Karpas-422 (cell line): ENCODE measurements around the gene OXCT1. TPM values are rescaled to one million over a fixed set of nuclear protein-coding genes. Genes with fewer than 3 reads are reported as not detected.
"Not testable (repeated sequence)": the region's sequence is repeated elsewhere in the genome, so short reads cannot be mapped to it uniquely, and the experiment has no call there.

Source experiments
- DNase-seq: peaks from one replicate; pipeline ENCODE4 v3.0.0-alpha.2; 2015
- H2AFZ ChIP-seq: fragments of 200-600 bp; sonication (generic); 2 replicates; pipeline ENCODE4 v1.6.1; 2014; ENCODE audit warnings: antibody characterized with exemption, low read length, mixed read lengths
- H3K27ac ChIP-seq: fragments of 200-600 bp; sonication (generic); 2 replicates; pipeline ENCODE4 v1.5.1; 2014; ENCODE audit warnings: mild to moderate bottlenecking, low read length, moderate library complexity
- H3K27me3 ChIP-seq: fragments of 200-600 bp; sonication (generic); 2 replicates; pipeline ENCODE4 v1.6.1; 2014; ENCODE audit warnings: low read length, mixed read lengths
- H3K36me3 ChIP-seq: fragments of 200-600 bp; sonication (generic); 2 replicates; pipeline ENCODE4 v1.6.1; 2014; ENCODE audit warnings: low read length, mixed read lengths; ENCODE audit not compliant: insufficient read depth
- H3K4me1 ChIP-seq: fragments of 200-600 bp; sonication (generic); 2 replicates; pipeline ENCODE4 v1.6.1; 2014; ENCODE audit warnings: mild to moderate bottlenecking, low read length, mixed read lengths
- H3K4me2 ChIP-seq: fragments of 200-600 bp; sonication (generic); 2 replicates; pipeline ENCODE4 v1.6.1; 2014; ENCODE audit warnings: low read length, low read depth, mild to moderate bottlenecking; ENCODE audit not compliant: poor library complexity, severe bottlenecking
- H3K4me3 ChIP-seq: fragments of 200-600 bp; sonication (generic); 2 replicates; pipeline ENCODE4 v1.5.1; 2014; ENCODE audit warnings: mild to moderate bottlenecking, antibody characterized with exemption, low read length, mixed read lengths
- H3K79me2 ChIP-seq: fragments of 200-600 bp; sonication (generic); 2 replicates; pipeline ENCODE4 v1.6.1; 2014; ENCODE audit warnings: mild to moderate bottlenecking, low read length, mixed read lengths
- H3K9ac ChIP-seq: fragments of 200-600 bp; sonication (generic); 2 replicates; pipeline ENCODE4 v1.6.0; 2014; ENCODE audit warnings: low read length
- H3K9me2 ChIP-seq: fragments of 200-600 bp; sonication (generic), shearing (Covaris generic); replicated peaks from 2 replicates; pipeline ENCODE4 v1.6.0; 2014; ENCODE audit warnings: mild to moderate bottlenecking, low read length, moderate library complexity; ENCODE audit not compliant: insufficient read depth
- H3K9me3 ChIP-seq: fragments of 300-700, 200-600 bp; sonication (generic); 2 replicates; pipeline ENCODE4 v1.6.1; 2014; ENCODE audit warnings: low read length, mixed read lengths
- H4K20me1 ChIP-seq: fragments of 200-600 bp; sonication (generic); 2 replicates; pipeline ENCODE4 v1.6.1; 2014; ENCODE audit warnings: mild to moderate bottlenecking, antibody characterized with exemption, low read length, low read depth; ENCODE audit not compliant: insufficient read depth
- total RNA-seq: library from RNA; depleted of rRNA; stranded (reverse); fragments of >200 nt; shearing (Covaris generic); gene quantifications from 2 replicates; pipeline ENCODE4 v1.2.3, GENCODE V29; 2014; ENCODE audit warnings: low replicate concordance

OXCT1 gene
- total RNA-seq, 1 experiment from 2014 or later: 62.8 TPM

DNA sequence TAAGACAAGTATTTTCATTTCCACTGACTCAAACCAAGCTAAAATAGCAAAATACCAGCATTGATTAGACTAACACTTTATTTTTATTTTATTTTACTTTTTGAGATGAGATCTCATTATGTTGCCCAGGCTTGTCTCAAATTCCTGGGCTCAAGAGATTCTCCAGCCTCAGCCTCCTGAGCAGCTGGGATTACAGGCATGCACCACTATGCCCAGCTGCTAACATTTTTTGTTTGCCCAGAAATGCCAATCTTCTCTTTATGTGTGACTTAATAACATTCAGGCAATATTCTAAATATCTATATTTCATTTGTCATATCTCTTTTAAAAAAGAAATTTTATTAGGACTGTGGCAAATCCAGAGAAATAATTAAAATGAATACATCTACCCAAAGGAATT lies 55.0 kb downstream of the OXCT1 start:
- H3K4me3 ChIP-seq: no peak overlapping the region
- H3K9me3 ChIP-seq: no peaks in the 10 kb centered on the region
- H3K36me3 ChIP-seq: 0 out of 2 replicates have a peak, but pooled peaks cover 3% of the 10 kb centered on the region
- no peaks in the 10 kb centered on the region for H3K9me2 ChIP-seq
- DNase-seq: no peak
- no peaks in the 10 kb centered on the region for H4K20me1 ChIP-seq
- no peak overlapping the region for H3K4me2 ChIP-seq
- H3K4me1 ChIP-seq: peaks cover 14% of the 10 kb centered on the region
- peaks cover 80% of the 10 kb centered on the region for H3K79me2 ChIP-seq
- H3K9ac ChIP-seq: no peak overlapping the region
- 0 out of 2 replicates have a peak overlapping the region, but pooled peaks have one; percentile 1 for H3K27ac ChIP-seq
- no peak overlapping the region for H2AFZ ChIP-seq
- no peaks in the 10 kb centered on the region for H3K27me3 ChIP-seq

GRCh38 chr5:41814306-41814705 lies 55.9 kb downstream of the OXCT1 start:
- H4K20me1 ChIP-seq, H3K9ac ChIP-seq, H2AFZ ChIP-seq, DNase-seq, H3K27ac ChIP-seq, H3K4me2 ChIP-seq, H3K4me3 ChIP-seq, H3K36me3 ChIP-seq, H3K9me2 ChIP-seq, H3K9me3 ChIP-seq, H3K27me3 ChIP-seq: not testable (repeated sequence)
- Histone ChIP-seq H3K4me1 (peaks cover 14% of the 10 kb centered on the region), H3K79me2 (peaks cover 89% of the 10 kb centered on the region)

- Histone ChIP-seq H3K4me2 (no peak overlapping the region), H4K20me1 (no peaks in the 10 kb centered on the region), H3K9ac (no peak overlapping the region), H3K27me3 (no peaks in the 10 kb centered on the region), H3K79me2 (peaks cover 86% of the 10 kb centered on the region), H3K9me2 (no peaks in the 10 kb centered on the region), H3K4me3 (no peak overlapping the region), H3K4me1 (peaks cover 12% of the 10 kb centered on the region), H3K36me3 (peaks cover 17% of the 10 kb centered on the region; the same call in 1 of the 2 replicates), H2AFZ (no peak overlapping the region), H3K27ac (no peak overlapping the region), H3K9me3 (no peaks in the 10 kb centered on the region)
- no peak for DNase-seq
These were observed 58.1 kb downstream of the OXCT1 start for GRCh38 chr5:41812156-41812555.

DNA sequence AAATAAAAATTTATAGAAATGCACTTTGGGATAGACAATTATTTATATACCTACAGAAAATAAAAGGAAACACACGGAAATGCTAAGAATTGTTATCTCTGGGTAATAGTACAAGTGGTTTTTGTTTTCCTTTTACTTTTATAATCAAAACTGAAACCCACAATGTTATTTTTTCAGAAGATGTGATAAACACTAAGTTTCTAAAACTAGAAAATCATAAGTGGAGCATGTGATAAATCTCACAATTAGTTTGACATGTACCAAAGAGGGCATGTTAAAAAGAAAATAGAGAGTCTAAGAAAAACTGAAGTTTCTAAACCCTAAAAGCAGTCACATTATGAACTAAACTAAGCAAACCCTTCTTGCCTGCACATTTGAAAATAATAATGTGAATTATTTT lies 61.1 kb downstream of the OXCT1 start:
- H3K4me3 ChIP-seq: no peak overlapping the region

GRCh38 chr5:41808294-41808693 lies 61.9 kb downstream of the OXCT1 start:
- Histone ChIP-seq H3K4me1 (no peaks in the 10 kb centered on the region), H3K9ac (no peak overlapping the region), H3K4me2 (no peak overlapping the region), H3K27ac (no peak overlapping the region), H4K20me1 (no peaks in the 10 kb centered on the region), H3K27me3 (no peaks in the 10 kb centered on the region), H3K4me3 (no peak overlapping the region), H3K9me3 (no peaks in the 10 kb centered on the region), H3K36me3 (peaks cover 54% of the 10 kb centered on the region), H3K79me2 (peaks cover 70% of the 10 kb centered on the region), H2AFZ (no peak overlapping the region), H3K9me2 (no peaks in the 10 kb centered on the region)
- no peak for DNase-seq

More for the DNA sequence above, 61.1 kb downstream of the OXCT1 start:
- Histone ChIP-seq H3K9me2 (no peaks in the 10 kb centered on the region), H4K20me1 (no peaks in the 10 kb centered on the region), H3K27ac (no peak overlapping the region), H3K9ac (no peak overlapping the region), H3K9me3 (no peaks in the 10 kb centered on the region), H3K27me3 (no peaks in the 10 kb centered on the region), H3K36me3 (peaks cover 45% of the 10 kb centered on the region), H3K79me2 (peaks cover 70% of the 10 kb centered on the region), H3K4me1 (no peaks in the 10 kb centered on the region), H2AFZ (no peak overlapping the region), H3K4me2 (no peak overlapping the region)
- DNase-seq: no peak

DNA sequence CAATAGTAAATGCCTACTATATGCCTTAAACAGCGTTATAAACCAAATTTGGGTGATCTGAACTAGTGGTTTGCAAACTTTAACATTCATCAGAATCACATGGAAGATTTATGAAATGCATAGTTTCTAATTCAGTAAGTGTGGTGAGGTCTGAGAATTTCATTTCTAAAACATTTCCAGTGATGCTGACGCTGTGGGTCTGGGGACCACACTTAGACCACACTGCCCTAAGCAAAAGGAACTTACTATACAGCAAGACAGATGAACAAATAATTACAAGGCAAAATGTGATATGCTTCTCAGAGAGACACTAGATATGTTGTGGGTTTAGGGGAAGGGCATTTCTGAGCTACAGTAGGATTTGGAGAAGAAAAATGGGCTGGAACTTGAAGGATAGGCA lies 72.6 kb downstream of the OXCT1 start:
- H2AFZ ChIP-seq: no peak overlapping the region
- H3K36me3 ChIP-seq: peaks cover 58% of the 10 kb centered on the region; the same call in 1 of the 2 replicates
- H3K27ac ChIP-seq: no peak overlapping the region
- H4K20me1 ChIP-seq: no peaks in the 10 kb centered on the region
- no peaks in the 10 kb centered on the region for H3K9me3 ChIP-seq
- H3K9ac ChIP-seq: no peak overlapping the region
- no peaks in the 10 kb centered on the region for H3K27me3 ChIP-seq
- no peak overlapping the region for H3K4me3 ChIP-seq
- peaks cover 22% of the 10 kb centered on the region for H3K79me2 ChIP-seq
- H3K4me1 ChIP-seq: no peaks in the 10 kb centered on the region
- DNase-seq: no peak
- H3K9me2 ChIP-seq: no peaks in the 10 kb centered on the region
- H3K4me2 ChIP-seq: no peak overlapping the region

DNA sequence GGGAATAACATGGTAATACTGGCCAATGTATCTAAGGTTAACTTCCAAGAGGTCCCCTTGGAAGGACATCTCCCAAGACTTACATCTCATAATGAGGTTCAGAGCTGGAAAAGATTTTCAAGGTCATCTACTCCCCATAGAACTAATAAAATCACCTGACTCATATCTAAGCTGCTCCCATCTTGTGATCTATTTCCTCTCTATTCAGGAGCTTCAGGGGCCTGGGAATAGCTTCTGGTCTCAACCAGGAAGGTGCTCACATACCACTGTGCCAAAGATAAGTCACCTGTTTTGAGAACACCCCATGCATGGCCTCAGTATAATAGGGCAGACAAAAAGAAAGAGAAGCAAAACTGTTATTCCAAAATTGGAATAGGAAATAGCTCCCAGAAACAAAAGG lies 74.2 kb downstream of the OXCT1 start:
- Histone ChIP-seq H4K20me1 (no peaks in the 10 kb centered on the region), H2AFZ (no peak overlapping the region), H3K27me3 (no peaks in the 10 kb centered on the region), H3K27ac (no peak overlapping the region), H3K4me3 (no peak overlapping the region), H3K9me2 (no peaks in the 10 kb centered on the region), H3K4me1 (no peaks in the 10 kb centered on the region), H3K4me2 (no peak overlapping the region), H3K9me3 (no peaks in the 10 kb centered on the region), H3K79me2 (peaks cover 24% of the 10 kb centered on the region), H3K9ac (no peak overlapping the region), H3K36me3 (peaks cover 48% of the 10 kb centered on the region; the same call in 1 of the 2 replicates)
- no peak for DNase-seq

DNA sequence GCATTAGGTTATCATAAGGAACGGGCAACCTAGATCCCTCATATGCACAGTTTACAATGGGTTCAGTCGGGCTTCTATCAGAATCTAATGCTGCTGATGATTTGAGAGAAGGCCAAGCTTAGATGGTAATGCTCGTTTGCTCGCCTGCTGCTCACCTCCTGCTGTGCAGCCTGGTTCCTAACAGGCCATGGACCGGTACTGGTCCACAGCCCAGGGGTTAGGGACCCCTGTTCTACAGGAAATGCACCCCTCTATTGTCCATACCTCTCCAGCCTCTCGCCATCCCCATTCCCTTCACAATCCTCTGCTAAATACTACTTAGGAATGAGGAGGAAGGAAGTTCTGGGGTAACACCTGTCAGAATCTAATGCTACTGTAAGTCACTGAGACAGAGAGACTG lies 75.1 kb downstream of the OXCT1 start:
- H3K4me2 ChIP-seq: no peak overlapping the region
- no peak for DNase-seq
- H3K36me3 ChIP-seq: peaks cover 42% of the 10 kb centered on the region; the same call in 1 of the 2 replicates
- H3K27me3 ChIP-seq: no peaks in the 10 kb centered on the region
- no peaks in the 10 kb centered on the region for H3K9me2 ChIP-seq
- no peaks in the 10 kb centered on the region for H3K9me3 ChIP-seq
- no peaks in the 10 kb centered on the region for H3K4me1 ChIP-seq
- H3K27ac ChIP-seq: no peak overlapping the region
- H3K9ac ChIP-seq: no peak overlapping the region
- H3K4me3 ChIP-seq: no peak overlapping the region
- peaks cover 25% of the 10 kb centered on the region for H3K79me2 ChIP-seq
- no peak overlapping the region for H2AFZ ChIP-seq
- H4K20me1 ChIP-seq: no peaks in the 10 kb centered on the region

GRCh38 chr5:41794471-41794870 lies 75.8 kb downstream of the OXCT1 start:
- Histone ChIP-seq H3K9ac (no peak overlapping the region), H3K27me3 (no peaks in the 10 kb centered on the region), H3K4me1 (no peaks in the 10 kb centered on the region), H3K9me3 (no peaks in the 10 kb centered on the region), H3K79me2 (peaks cover 30% of the 10 kb centered on the region), H3K27ac (no peak overlapping the region), H3K4me3 (no peak overlapping the region), H4K20me1 (no peaks in the 10 kb centered on the region), H2AFZ (no peak overlapping the region), H3K4me2 (no peak overlapping the region), H3K9me2 (no peaks in the 10 kb centered on the region), H3K36me3 (peaks cover 39% of the 10 kb centered on the region; the same call in 1 of the 2 replicates)
- DNase-seq: no peak
